Frontal cortex (tissue), 4 donors: ENCODE measurements around the gene NANOG. TPM values are rescaled to one million over a fixed set of nuclear protein-coding genes. Genes with fewer than 3 reads are reported as not detected.
"Not testable (repeated sequence)": the region's sequence is repeated elsewhere in the genome, so short reads cannot be mapped to it uniquely, and the experiment has no call there.

Source experiments
- DNase-seq, 2 donors: peaks; one replicate each; pipeline ENCODE4 v3.0.0; 2012; ENCODE audit warnings: low spot score in 2 of 2
- FAIRE-seq: peaks from 2 replicates; lab custom pipeline; 2012; peaks lifted over from hg19 to GRCh38; lab: Jason Lieb, UNC
- total RNA-seq: library from RNA; depleted of rRNA; stranded (reverse); fragments of >200 nt; gene quantifications from one replicate; pipeline ENCODE4 v1.2.3, GENCODE V29; 2014
- donor health status: control.
- donor health status: control.
- donor health status: control.

NANOG gene
- total RNA-seq, 1 donor from 2014 or later: not detected

- not testable (repeated sequence) for DNase-seq, FAIRE-seq
Measured at GRCh38 chr12:7798750-7799308, 9.6 kb downstream of the NANOG start.

GRCh38 chr12:7801460-7801859 is 12.3 kb downstream of the NANOG start:
- DNase-seq: no peak
- FAIRE-seq: no peak

GRCh38 chr12:7806319-7806718 is 17.1 kb downstream of the NANOG start:
- FAIRE-seq, DNase-seq: not testable (repeated sequence)

- DNase-seq (peak; percentile 28 to 52), FAIRE-seq (no peak)
Measured at GRCh38 chr12:7806863-7807487, 17.8 kb downstream of the NANOG start.

GRCh38 chr12:7825754-7826153 is 36.6 kb downstream of the NANOG start:
- DNase-seq, FAIRE-seq: not testable (repeated sequence)

- DNase-seq, FAIRE-seq: not testable (repeated sequence)
Measured at GRCh38 chr12:7829737-7830136, 40.5 kb downstream of the NANOG start.

- DNase-seq (peak; percentile 9 to 38), FAIRE-seq (no peak)
Measured at GRCh38 chr12:7832059-7832696, 43.0 kb downstream of the NANOG start.

- DNase-seq, FAIRE-seq: not testable (repeated sequence)
Measured at GRCh38 chr12:7833201-7833600, 44.0 kb downstream of the NANOG start.

GRCh38 chr12:7833831-7834230 is 44.6 kb downstream of the NANOG start:
- FAIRE-seq (no peak), DNase-seq (no peak)

- FAIRE-seq: no peak
- no peak for DNase-seq
Measured at GRCh38 chr12:7834701-7835100, 45.5 kb downstream of the NANOG start.

- DNase-seq (no peak), FAIRE-seq (no peak)
Measured at GRCh38 chr12:7835116-7835515, 45.9 kb downstream of the NANOG start.

- no peak for FAIRE-seq
Measured at GRCh38 chr12:7835766-7836165, 46.6 kb downstream of the NANOG start.

GRCh38 chr12:7837366-7837765 is 48.2 kb downstream of the NANOG start:
- FAIRE-seq (no peak), DNase-seq (no peak)

More at GRCh38 chr12:7835766-7836165, 46.6 kb downstream of the NANOG start:
- no peak for DNase-seq

GRCh38 chr12:7839226-7839625 is 50.0 kb downstream of the NANOG start:
- FAIRE-seq, DNase-seq: not testable (repeated sequence)

- FAIRE-seq: not testable (repeated sequence)
Measured at GRCh38 chr12:7839848-7840247, 50.6 kb downstream of the NANOG start.

GRCh38 chr12:7842444-7842843 is 53.2 kb downstream of the NANOG start:
- not testable (repeated sequence) for FAIRE-seq

More at GRCh38 chr12:7839848-7840247, 50.6 kb downstream of the NANOG start:
- not testable (repeated sequence) for DNase-seq

GRCh38 chr12:7843149-7843548 is 53.9 kb downstream of the NANOG start:
- FAIRE-seq, DNase-seq: not testable (repeated sequence)

More at GRCh38 chr12:7842444-7842843, 53.2 kb downstream of the NANOG start:
- not testable (repeated sequence) for DNase-seq

GRCh38 chr12:7843583-7843982 is 54.4 kb downstream of the NANOG start:
- FAIRE-seq, DNase-seq: not testable (repeated sequence)

GRCh38 chr12:7844116-7844515 is 54.9 kb downstream of the NANOG start:
- DNase-seq (no peak), FAIRE-seq (no peak)

- not testable (repeated sequence) for DNase-seq, FAIRE-seq
Measured at GRCh38 chr12:7847226-7848097, 58.3 kb downstream of the NANOG start.
